GM12878 (cell line): Measurements from ENCODE around the gene PTPRQ.

Experiments used
- BCL11A ChIP-seq: IDR thresholded peaks from 2 replicates; pipeline ENCODE4 v1.6.1; 2011; ENCODE audit warnings: low read depth, low read length
- CTCF ChIP-seq, 3 experiments: IDR thresholded peaks in 2 of 3; conservative IDR thresholded peaks in 1 of 3; 2 replicates each; pipeline ENCODE4 v1.5.1; 2011; ENCODE audit warnings: low read depth in 3 of 3, low read length in 3 of 3, mild to moderate bottlenecking in 3 of 3, control low read depth in 2 of 3, moderate library complexity in 2 of 3, inconsistent platforms in 1 of 3, mixed read lengths in 1 of 3; ENCODE audit not compliant: control insufficient read depth in 2 of 3, insufficient read depth in 1 of 3; ENCODE audit errors: extremely low read depth in 1 of 3
- ELK1 ChIP-seq: IDR thresholded peaks from 2 replicates; pipeline ENCODE4 v1.6.1; 2012; ENCODE audit warnings: low read depth, low read length, improper control_type of control experiment
- IRF5 ChIP-seq: fragments of 450-650 bp; IDR thresholded peaks from 2 replicates; pipeline ENCODE4 v1.6.1; 2017; ENCODE audit warnings: borderline replicate concordance
- LARP7 ChIP-seq: fragments of 450-650 bp; IDR thresholded peaks from 2 replicates; pipeline ENCODE4 v1.6.1; 2017; ENCODE audit warnings: mild to moderate bottlenecking
- MTA3 ChIP-seq: IDR thresholded peaks from 2 replicates; pipeline ENCODE4 v1.6.1; 2012; ENCODE audit warnings: low read length, inconsistent platforms, borderline replicate concordance
- PBX3 ChIP-seq: IDR thresholded peaks from 2 replicates; pipeline ENCODE4 v1.6.1; 2011; ENCODE audit warnings: mild to moderate bottlenecking, low read depth, low read length, moderate library complexity; ENCODE audit not compliant: insufficient replicate concordance
- PML ChIP-seq: IDR thresholded peaks from 2 replicates; pipeline ENCODE4 v1.6.1; 2012; ENCODE audit warnings: low read length, inconsistent platforms
- SIN3A ChIP-seq: IDR thresholded peaks from 2 replicates; pipeline ENCODE4 v1.6.1; 2012; ENCODE audit warnings: low read depth, low read length, improper control_type of control experiment

- no peak for TF ChIP-seq PBX3
- TF ChIP-seq MTA3: no peak
- TF ChIP-seq CTCF (IDR thresholded peaks at IDR 0.05 in 2 of 3, conservative IDR thresholded peaks at IDR 0.05 in 1 of 3; ENCODE audit: control insufficient read depth in 2 of 3, extremely low read depth in 1 of 3, insufficient read depth in 1 of 3, low read depth in 3 of 3, low read length in 3 of 3): no peak
- no peak for TF ChIP-seq ELK1
- no peak for TF ChIP-seq SIN3A
- no peak for TF ChIP-seq PML
- TF ChIP-seq LARP7: no peak
- TF ChIP-seq BCL11A: no peak
- TF ChIP-seq IRF5: no peak
Measured at GRCh38 chr12:80513211-80513610, 69.2 kb downstream of the PTPRQ start.
